Measurements from ENCODE around the gene ADORA1. TPM values are rescaled to one million over a fixed set of nuclear protein-coding genes. Genes with fewer than 3 reads are reported as not detected.

ADORA1 gene
- total RNA-seq, 2 experiments from 2014 or later = not detected

DNA sequence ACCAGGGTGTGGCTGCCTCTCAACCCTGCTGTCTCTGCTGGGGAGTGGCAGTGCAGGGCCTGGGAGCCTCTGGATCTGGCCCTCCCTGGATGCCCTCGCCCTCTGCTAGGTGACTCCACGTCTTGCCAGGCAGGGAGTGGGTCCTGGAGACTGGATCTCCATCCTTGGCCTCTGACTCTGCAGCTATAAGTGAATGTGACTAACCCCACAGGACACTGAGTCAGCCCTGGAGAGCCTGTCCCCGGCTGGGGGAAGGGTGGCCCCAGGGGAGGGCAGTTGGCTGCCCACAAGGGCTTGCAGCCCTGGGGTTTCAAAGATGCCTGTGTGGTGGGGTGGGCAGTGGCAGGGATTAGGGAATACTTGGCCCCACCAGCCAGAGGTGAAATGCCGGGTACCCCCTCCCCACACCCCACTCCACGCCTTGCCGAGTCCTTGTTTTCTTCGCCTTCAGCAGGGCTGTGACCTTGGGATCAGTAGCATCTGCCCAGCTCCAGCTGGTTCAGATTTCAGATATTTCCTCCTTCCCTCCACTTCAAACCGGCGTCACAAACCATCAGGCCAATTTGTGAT is 50.0 kb downstream of the ADORA1 start:
- H3K36me3 Mint-ChIP-seq (ENCODE audit: low read depth) = no peaks in the 10 kb centered on the region
- POLR2A ChIA-PET = no interaction called here

DNA sequence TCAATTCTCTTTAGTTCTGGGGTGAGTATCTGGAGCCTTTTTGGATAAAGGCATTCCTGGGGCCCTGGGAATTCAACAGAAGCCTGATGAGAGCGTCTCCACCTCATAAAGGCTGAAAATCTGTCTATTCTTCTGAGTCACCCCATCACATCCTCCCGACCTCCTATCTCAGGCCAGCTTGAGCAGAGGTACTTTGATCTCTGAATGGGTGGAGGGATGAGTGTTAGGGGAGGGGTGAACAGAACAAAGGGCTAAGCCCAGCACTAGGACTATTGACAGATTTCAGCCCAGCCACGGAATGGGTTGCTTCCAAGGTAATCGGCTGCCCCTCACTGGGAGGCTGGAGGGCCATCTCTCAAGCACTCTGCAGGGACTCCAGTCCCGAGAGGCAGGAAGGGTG is 50.6 kb downstream of the ADORA1 start:
- no peaks in the 10 kb centered on the region for H3K36me3 ChIP-seq (ENCODE audit: insufficient read depth, low read length)
- CTCF ChIA-PET = no interaction called here
- no peak overlapping the region for H3K27ac ChIP-seq (ENCODE audit: low read depth in 1 of 2, low read length in 2 of 2)
- no peaks in the 10 kb centered on the region for H3K9me3 Mint-ChIP-seq
- ATAC-seq (ENCODE audit: poor library complexity) = no peak
- no peaks in the 10 kb centered on the region for H3K4me1 Mint-ChIP-seq (ENCODE audit: low read depth)
- no peak overlapping the region for H3K4me3 ChIP-seq (ENCODE audit: low read length)
- H3K9me3 ChIP-seq (ENCODE audit: control insufficient read depth in 1 of 2, insufficient read depth in 1 of 2, low read length in 2 of 2) = no peaks in the 10 kb centered on the region
- no peak for DNase-seq
- no peak overlapping the region for H3K4me3 Mint-ChIP-seq
- POLR2A ChIA-PET = no interaction called here
- no peaks in the 10 kb centered on the region for H3K36me3 Mint-ChIP-seq (ENCODE audit: low read depth)
- no peak overlapping the region for H3K27ac Mint-ChIP-seq
- no peaks in the 10 kb centered on the region for H3K27me3 ChIP-seq (ENCODE audit: control insufficient read depth in 1 of 2, insufficient read depth in 2 of 2, low read length in 2 of 2)
- TF ChIP-seq, protein P1, sequence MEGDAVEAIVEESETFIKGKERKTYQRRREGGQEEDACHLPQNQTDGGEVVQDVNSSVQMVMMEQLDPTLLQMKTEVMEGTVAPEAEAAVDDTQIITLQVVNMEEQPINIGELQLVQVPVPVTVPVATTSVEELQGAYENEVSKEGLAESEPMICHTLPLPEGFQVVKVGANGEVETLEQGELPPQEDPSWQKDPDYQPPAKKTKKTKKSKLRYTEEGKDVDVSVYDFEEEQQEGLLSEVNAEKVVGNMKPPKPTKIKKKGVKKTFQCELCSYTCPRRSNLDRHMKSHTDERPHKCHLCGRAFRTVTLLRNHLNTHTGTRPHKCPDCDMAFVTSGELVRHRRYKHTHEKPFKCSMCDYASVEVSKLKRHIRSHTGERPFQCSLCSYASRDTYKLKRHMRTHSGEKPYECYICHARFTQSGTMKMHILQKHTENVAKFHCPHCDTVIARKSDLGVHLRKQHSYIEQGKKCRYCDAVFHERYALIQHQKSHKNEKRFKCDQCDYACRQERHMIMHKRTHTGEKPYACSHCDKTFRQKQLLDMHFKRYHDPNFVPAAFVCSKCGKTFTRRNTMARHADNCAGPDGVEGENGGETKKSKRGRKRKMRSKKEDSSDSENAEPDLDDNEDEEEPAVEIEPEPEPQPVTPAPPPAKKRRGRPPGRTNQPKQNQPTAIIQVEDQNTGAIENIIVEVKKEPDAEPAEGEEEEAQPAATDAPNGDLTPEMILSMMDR (IDR thresholded peaks at IDR 0.05) = no peak
- no peaks in the 10 kb centered on the region for H3K4me1 ChIP-seq (ENCODE audit: insufficient read depth, low read length)
- intact Hi-C loops (cut with DNase I, micrococcal nuclease) = no loop called here
- peaks cover 4% of the 10 kb centered on the region for H3K27me3 Mint-ChIP-seq

More for the DNA sequence above, 50.0 kb downstream of the ADORA1 start:
- H3K4me1 ChIP-seq (ENCODE audit: insufficient read depth, low read length) = no peaks in the 10 kb centered on the region
- Mint-ChIP-seq H3K9me3 (no peaks in the 10 kb centered on the region), H3K27ac (no peak overlapping the region), H3K27me3 (peaks cover 4% of the 10 kb centered on the region), H3K4me3 (no peak overlapping the region), H3K4me1 (ENCODE audit: low read depth) (no peaks in the 10 kb centered on the region)
- no peaks in the 10 kb centered on the region for H3K9me3 ChIP-seq (ENCODE audit: control insufficient read depth in 1 of 2, insufficient read depth in 1 of 2, low read length in 2 of 2)
- CTCF ChIA-PET = no interaction called here
- intact Hi-C loops (cut with DNase I, micrococcal nuclease) = no loop called here
- H3K27me3 ChIP-seq (ENCODE audit: control insufficient read depth in 1 of 2, insufficient read depth in 2 of 2, low read length in 2 of 2) = no peaks in the 10 kb centered on the region
- ATAC-seq (ENCODE audit: poor library complexity) = no peak
- no peak overlapping the region for H3K4me3 ChIP-seq (ENCODE audit: low read length)
- DNase-seq = peak in 2 of 14 experiments; percentile 13 to 40
- no peak overlapping the region for H3K27ac ChIP-seq (ENCODE audit: low read depth in 1 of 2, low read length in 2 of 2)
- H3K36me3 ChIP-seq (ENCODE audit: insufficient read depth, low read length) = no peaks in the 10 kb centered on the region
- TF ChIP-seq, protein P1 (IDR thresholded peaks at IDR 0.05) = no peak

DNA sequence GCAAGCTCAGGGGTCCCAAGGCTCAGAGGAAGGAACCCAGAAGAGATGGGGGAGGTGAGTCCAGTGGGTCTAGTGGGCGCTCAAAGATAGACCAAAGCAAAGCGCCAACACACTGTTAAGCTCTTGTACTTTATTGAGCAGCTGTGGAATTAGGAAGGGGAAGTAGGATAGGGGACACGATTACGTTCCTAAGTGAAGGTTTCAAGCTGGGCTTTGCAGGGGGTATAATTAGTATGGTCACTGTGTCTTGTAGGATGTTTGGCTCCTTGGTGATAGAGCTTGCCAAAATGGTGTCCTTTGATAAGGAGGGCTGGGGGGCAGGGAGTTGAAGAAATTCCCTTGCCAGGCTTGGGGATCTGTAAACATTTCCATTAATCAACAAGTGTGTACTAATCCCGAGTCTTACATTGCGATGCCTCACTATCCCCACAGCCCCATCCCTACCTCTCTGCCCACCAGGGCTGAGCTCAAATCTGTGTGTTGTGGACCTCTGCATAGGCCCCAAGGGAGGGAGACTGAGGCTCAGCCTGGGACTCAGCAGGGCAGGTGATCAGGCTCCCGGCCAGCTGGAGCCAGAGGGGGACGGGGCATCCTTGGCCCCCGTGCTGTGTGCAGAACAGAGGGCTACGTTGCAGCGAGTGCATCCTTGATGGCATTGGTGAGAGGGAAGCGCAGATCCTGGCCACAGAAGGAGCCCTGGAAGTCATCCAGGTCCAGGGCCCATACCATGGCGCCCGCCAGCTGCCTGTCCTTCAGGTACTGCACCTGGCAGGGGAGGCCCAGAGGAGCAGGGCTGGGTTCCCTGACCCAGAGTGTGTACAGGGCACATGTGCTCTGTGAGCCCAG is 51.5 kb downstream of the ADORA1 start:
- Histone ChIP-seq H3K27me3 (ENCODE audit: control insufficient read depth in 1 of 2, insufficient read depth in 2 of 2, low read length in 2 of 2) (no peaks in the 10 kb centered on the region), H3K36me3 (ENCODE audit: insufficient read depth, low read length) (no peaks in the 10 kb centered on the region), H3K4me1 (ENCODE audit: insufficient read depth, low read length) (no peaks in the 10 kb centered on the region), H3K4me3 (ENCODE audit: low read length) (no peak overlapping the region), H3K27ac (ENCODE audit: low read depth in 1 of 2, low read length in 2 of 2) (no peak overlapping the region), H3K9me3 (ENCODE audit: control insufficient read depth in 1 of 2, insufficient read depth in 1 of 2, low read length in 2 of 2) (no peaks in the 10 kb centered on the region)
- intact Hi-C loops (cut with DNase I, micrococcal nuclease) = no loop called here
- H3K4me1 Mint-ChIP-seq (ENCODE audit: low read depth) = no peaks in the 10 kb centered on the region
- H3K4me3 Mint-ChIP-seq = no peak overlapping the region
- no peaks in the 10 kb centered on the region for H3K36me3 Mint-ChIP-seq (ENCODE audit: low read depth)
- H3K27ac Mint-ChIP-seq = no peak overlapping the region
- H3K9me3 Mint-ChIP-seq = no peaks in the 10 kb centered on the region
- H3K27me3 Mint-ChIP-seq = peaks cover 4% of the 10 kb centered on the region
- DNase-seq = no peak
- ATAC-seq (ENCODE audit: poor library complexity) = no peak
- CTCF ChIA-PET = no interaction called here
- TF ChIP-seq, protein P1 (IDR thresholded peaks at IDR 0.05) = no peak
- POLR2A ChIA-PET = no interaction called here
